HG03469 (cell line): ENCODE data around the gene ELMOD2.
"Not testable (repeated sequence)": the region's sequence is repeated elsewhere in the genome, so short reads cannot be mapped to it uniquely, and the experiment has no call there.

ENCODE experiments used
- ATAC-seq: cut with Tn5 transposase; IDR thresholded peaks from one replicate; pipeline ENCODE4 v1.9.1; 2021; ENCODE audit warnings: mild to moderate bottlenecking, moderate library complexity, moderate number of reproducible peaks; ENCODE audit not compliant: unreplicated experiment

ELMOD2 gene, protein sequence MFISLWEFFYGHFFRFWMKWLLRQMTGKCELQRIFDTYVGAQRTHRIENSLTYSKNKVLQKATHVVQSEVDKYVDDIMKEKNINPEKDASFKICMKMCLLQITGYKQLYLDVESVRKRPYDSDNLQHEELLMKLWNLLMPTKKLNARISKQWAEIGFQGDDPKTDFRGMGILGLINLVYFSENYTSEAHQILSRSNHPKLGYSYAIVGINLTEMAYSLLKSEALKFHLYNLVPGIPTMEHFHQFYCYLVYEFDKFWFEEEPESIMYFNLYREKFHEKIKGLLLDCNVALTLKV

DNA sequence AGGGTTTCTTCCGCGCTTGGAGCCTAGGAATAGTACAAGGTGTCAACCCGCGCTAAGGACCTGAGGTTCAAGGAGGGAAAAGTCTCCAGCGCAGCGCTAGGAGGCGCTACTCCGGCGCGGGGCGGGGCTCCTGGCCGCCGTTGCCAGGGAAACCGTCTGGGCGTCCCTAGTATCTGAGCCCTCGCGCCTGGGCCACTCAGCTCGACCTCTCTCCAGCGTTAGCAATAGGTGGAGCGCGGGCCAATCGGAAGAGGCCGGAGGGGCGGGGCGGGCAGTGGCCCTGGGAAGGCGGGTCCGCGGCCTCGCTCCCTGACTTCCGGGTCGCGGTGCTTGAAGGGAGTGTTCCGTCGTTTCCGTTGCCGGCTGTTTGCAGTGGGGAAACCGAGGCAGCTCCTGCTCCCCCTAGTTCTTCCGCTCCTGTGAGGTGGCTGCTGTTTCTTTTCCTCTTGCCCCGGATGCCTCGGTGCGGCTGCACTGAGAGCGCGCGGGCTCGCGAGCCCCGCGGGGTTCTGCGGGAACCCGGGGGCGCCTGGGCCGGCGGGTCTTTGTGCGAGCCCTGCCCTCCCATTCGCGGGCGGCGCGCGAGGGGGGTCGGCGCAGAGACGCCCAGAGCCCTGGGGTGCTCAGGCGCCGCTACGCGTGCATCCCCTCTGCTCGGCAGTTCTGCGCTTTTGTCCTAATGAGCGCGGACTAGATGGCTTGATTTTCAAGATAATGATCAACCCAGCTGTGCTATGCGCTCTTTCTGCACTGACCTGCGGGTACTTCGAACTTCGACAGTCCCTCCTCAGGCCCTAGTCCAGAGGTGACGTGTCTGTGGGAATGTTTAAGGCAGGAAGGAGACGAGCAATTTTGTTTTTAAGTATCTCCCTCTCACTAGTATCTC is at the start of gene ELMOD2:
Gene ELMOD2 (plus strand): TSS at position 312 of the 886 bp plus-strand sequence. CDS start 1,261 bp downstream, outside the sequence.
- peak; percentile 99 for ATAC-seq

DNA sequence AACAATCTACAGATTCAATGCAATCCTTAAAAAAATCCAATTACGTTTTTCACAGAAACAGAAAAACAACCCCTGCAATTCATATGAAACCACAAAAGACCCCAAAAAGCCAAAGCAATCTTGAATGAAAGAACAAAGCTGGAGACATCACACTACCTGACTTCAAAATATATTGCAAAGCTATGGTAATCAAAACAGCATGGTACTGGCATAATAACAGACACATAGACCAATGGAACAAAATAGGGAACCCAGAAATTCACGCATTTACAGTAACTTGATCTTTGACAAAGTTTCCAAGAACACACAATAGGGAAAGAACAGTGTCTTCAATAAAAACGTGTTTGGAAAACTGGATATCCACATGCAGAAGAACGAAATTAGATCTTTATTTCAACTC is 40.5 kb upstream of the ELMOD2 start:
- ATAC-seq, result no peak

DNA sequence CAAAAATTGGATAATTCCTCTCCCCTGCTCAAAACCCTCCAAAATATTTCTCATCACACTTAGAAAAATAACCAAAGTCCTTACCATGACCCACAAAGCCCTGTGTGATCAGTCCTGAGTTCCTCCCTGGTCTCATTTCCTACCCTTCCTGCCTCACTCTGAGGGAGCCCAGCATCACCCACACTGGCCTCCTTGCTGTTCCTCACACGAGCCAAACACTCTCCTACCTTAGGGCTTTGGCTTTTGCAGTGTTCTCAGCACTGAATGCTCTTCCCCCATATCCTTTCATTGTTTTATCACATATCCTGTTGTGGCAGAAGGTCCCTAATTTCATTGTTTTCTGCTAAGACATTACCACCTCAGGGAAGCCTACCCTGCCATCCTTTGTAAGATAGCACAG is 38.0 kb upstream of the ELMOD2 start:
- no peak for ATAC-seq

DNA sequence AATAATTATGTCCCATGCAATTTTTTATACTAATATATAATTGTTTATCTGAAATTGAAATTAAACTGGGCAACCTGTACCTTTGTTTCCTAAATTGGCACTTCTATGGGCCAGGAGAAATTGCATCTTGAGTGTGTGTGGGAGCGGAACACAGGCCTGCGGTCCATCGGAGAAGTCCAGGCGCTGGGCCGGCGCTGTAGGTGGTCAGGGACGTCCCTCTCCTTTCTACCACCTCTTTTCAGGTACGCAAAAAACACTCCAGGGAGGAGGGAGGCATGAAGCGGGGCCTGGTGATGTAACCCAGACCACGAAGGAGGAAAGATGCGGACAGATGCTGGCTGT is 26.6 kb upstream of the ELMOD2 start:
- no peak for ATAC-seq

DNA sequence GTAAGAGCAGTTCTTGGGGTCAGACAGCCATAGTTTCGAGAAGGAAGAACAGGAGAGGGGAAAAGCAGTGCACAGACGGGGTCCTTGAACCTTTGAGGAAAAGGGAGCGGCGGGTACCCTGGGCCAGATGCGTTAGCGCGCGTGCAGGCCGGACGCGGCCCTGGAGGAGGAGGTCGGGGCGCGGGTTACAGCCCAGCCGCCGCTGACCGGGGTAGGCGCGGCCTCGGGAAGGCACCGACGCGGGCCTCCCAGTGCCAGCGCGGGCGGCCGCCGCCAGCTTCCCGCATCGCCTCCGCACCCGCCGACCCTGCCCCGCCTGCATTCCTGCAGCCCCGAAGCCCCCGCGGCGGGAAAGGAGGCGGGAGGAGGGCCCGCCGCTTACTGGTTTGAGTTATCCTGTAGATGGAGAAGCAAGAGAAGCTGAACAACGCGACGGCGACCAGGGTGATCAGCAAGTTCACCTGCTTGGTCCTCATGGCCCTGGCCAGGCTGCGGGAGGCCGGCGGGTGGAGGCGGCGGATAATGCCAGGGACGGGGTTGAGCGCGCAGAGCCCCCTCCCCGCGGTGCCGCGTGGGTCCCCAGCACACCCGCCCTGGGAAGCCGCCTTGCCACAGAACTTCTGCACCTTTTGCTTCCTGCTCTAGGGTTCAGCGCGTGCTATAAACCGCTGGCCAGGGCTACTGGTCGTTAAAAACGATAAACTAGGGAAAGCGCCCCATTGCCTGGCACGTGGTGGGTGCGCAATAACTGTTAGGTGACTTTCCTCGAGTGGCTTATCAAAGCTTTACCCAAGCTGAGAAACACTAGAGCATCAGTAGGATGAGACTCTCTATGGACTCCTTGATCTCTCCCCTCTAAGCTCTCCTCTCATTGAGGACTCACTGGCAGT is 26.0 kb upstream of the ELMOD2 start, which contains the start of gene MGAT4D:
Gene MGAT4D (minus strand): TSS at position 547 of the 890 bp plus-strand sequence. CDS start 71 bp downstream, at position 476.
- no peak for ATAC-seq

- ATAC-seq, result no peak
These were observed 24.6 kb upstream of the ELMOD2 start for GRCh38 chr4:140499391-140499790.

DNA sequence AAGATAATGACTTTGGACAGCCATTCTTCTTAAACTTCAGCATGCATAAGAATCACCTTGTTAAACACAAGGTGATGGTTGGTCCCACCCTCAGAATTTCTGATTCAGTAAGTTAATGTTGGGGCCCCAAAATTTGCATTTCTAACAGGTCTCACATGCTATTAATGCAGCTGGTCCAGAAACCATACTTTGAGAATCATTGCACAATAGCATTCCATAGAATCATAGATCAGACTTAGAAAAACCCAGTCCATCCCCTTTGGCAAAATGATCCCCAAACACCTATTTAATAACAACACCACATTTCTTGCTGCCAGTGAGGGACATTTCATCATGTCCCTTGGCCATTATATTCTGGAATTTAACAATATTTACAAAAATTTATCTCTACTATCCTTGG is 19.7 kb upstream of the ELMOD2 start:
- no peak for ATAC-seq

- not testable (repeated sequence) for ATAC-seq
These were observed 10.2 kb upstream of the ELMOD2 start for GRCh38 chr4:140513765-140514164.

DNA sequence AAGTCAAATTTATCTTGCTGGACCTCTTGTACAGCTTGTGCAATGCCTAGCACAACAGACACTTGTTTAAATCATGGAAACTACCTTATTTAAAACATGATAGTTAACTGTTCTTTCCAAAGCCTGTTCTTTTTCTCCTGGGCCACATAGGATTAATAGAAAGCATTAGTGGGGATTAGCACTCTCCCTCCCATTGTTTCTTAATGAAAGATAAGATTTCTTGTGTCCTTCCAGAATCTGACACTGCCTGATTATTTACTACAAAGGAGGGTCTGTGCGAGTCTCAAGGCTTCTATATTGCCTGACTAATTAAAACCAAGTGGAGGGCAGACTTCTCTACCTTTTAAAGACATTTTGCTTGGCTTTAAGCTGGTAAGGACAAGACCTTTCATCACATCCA is 8.5 kb upstream of the ELMOD2 start:
- no peak for ATAC-seq

DNA sequence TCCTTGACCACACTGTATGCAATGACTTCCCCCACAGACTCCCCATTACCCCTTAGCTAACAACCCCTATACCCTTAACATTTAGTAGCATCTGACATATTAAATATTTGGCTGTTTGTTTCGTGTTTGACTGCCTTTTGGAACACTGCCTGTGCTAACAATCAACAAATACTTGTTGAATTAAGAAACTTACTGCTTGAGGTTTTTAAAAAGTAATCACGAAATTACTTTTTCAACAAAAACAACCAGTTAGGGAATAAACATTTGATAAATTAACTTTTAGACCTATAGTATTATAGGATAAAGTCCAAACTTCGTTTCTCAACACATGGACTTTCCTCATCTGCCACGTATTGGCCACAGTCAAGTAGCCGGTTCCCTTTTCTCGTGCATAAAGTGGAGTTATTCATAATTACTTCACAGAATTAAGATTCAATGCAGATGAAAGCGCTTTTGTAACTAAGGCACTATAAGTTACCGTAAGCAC is 555 bp upstream of the ELMOD2 start:
- peak; percentile 4 for ATAC-seq

GRCh38 chr4:140529434-140529833 is 5.5 kb downstream of the ELMOD2 start:
- ATAC-seq, result no peak

- ATAC-seq, result no peak
These were observed 10.0 kb downstream of the ELMOD2 start for GRCh38 chr4:140533951-140534480.

- ATAC-seq, result peak; percentile 100
These were observed 32.6 kb downstream of the ELMOD2 start for GRCh38 chr4:140556372-140557085.

DNA sequence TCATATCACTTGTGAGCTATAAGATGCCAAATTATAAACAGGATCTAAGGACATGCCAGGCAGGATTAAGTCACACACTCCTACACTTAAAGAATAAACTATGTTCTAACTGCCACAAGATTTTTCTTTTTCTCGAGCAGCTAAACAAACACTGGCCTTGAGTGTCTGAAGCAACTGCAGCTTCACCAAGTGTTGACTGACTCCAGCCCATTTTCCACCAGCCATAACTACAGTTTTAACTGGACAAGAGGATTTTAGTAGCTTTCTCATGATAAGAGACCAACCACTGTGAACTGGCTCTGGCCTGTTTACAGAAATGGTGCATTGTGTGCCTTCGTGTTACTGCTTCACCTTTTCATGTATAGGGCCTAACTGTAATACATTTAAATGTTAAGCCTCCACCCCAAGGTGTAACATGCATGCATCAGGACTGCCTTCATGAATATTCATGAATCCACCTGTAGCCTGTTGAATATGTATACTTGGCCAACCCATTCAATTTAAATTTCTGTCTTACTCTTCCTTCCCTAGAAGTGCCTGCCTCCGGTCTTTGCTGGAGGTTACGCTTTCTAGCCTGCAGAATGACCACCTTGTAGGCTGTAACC is 34.0 kb downstream of the ELMOD2 start:
- no peak for ATAC-seq

DNA sequence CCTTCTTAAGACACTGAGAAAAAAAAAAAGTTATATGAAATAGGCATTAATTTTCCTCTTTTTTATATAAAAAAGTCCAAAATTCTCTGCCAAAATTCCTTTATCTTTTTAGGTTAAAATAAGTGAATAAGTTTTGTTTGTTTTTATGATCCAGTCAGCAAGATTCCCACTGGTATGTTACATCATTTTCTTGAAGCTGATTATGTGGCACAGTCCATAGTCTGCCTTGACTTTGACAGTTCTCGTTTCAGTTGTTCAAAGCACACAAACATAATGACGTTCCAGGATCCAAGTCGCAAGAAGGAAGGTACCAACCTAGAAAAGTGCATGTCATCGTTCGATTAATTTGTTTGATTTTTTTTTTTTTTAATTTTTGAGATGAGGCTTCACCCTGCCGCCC is 35.7 kb downstream of the ELMOD2 start:
- no peak for ATAC-seq

- no peak for ATAC-seq
These were observed 44.7 kb downstream of the ELMOD2 start, which contains the start of gene UCP1 for GRCh38 chr4:140568507-140569306. Gene UCP1, minus strand, starts transcription at chr4:140568961. Its CDS starts 232 bp downstream, at chr4:140568729.

- ATAC-seq, result no peak
These were observed 45.3 kb downstream of the ELMOD2 start for GRCh38 chr4:140569307-140569638.

GRCh38 chr4:140571620-140572019 is 47.7 kb downstream of the ELMOD2 start:
- no peak for ATAC-seq

- no peak for ATAC-seq
These were observed 51.5 kb downstream of the ELMOD2 start for GRCh38 chr4:140575489-140575888.
